Anterior cingulate cortex (tissue), 58 donors: Measurements from ENCODE around the gene TCF7L1.
"Not testable (repeated sequence)": the region's sequence is repeated elsewhere in the genome, so short reads cannot be mapped to it uniquely, and the experiment has no call there.

ENCODE experiments used
- DNase-seq, 58 donors: peaks; one replicate each; lab custom pipeline; 2025; lab: John Stamatoyannopoulos, UW

TCF7L1 gene, protein sequence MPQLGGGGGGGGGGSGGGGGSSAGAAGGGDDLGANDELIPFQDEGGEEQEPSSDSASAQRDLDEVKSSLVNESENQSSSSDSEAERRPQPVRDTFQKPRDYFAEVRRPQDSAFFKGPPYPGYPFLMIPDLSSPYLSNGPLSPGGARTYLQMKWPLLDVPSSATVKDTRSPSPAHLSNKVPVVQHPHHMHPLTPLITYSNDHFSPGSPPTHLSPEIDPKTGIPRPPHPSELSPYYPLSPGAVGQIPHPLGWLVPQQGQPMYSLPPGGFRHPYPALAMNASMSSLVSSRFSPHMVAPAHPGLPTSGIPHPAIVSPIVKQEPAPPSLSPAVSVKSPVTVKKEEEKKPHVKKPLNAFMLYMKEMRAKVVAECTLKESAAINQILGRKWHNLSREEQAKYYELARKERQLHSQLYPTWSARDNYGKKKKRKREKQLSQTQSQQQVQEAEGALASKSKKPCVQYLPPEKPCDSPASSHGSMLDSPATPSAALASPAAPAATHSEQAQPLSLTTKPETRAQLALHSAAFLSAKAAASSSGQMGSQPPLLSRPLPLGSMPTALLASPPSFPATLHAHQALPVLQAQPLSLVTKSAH

DNA sequence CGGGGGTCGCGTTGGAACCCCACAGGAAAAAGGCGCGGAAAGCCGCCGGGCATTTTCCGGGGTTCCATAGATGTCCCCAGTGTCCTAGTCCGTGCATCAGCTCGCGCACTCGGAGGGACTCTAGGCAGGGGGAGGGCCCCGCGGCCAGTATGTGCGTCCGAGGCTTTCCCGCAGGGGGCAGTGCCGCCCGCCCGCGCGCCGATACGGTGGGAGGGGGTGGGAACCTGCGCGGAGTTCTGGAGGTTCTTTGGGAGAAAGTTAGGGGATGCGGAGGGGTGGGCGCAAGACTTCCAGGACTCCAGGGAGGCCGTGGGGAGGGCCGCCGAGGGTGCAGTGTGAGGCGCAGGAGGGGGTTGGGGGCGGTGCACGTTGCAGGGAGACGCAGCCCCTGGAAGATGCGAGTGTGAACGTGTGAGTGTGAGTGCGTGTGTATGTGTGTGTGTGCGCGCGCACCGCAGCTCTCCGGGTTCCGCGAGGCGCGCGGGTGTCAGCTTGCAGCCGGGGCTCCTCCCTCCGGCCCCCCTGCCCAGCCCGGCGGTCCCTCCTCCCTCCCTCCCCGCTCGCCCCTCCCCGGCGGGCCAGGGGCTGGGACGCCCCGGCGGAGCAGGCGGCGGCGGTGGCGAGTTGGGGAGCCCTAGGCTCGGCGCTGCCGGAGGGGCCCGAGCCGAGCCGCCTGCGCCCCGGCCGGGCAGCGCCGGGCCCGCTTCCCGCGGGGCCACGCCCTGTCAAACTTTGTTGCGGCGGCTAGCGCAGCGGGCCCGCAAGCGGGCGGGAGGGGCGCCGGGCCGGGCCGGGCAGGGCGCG, at the start of gene TCF7L1:
Gene TCF7L1 (plus strand): TSS at position 559 of the 804 bp plus-strand sequence. CDS start 293 bp downstream, outside the sequence.
- peak in 52 of 58 donors; percentile 11 to 72 (median 44) for DNase-seq

DNA sequence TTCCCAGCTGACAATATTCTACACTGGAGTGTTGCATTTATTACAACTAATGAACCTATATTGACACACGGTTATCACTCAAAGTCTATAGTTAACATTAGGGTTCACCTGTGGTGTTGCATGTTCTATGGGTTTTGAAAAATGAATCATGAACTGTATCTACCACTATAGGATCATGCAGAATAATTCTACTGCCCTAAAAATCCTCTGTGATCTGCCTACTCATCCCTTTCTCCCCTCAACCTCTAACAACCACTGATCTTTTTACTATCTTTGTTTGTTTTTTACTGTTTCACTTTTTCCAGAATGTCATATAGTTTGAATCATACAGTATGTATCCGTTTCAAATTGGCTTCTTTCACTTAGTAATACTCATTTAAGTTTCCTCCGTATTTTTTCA, 47.6 kb upstream of the TCF7L1 start:
- no peak for DNase-seq

DNA sequence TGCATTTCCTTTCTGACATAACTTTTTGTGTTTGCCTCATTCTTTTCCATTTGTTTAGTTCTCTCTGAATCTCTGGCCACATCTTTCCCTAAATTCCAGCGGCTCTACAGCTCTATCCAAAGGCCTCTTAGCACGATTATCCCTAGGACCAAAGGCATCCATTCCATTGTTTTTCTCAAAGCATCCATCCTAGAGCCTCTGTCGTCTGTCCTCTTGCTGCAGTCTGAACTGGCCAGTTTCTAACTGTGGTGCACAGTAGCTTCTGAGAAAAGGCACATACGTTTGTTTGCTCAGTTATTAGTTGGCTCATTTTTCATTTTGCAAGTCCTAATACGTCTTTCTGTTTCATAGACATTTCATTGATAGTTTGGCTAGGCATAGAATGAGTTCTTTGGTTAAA, 45.7 kb upstream of the TCF7L1 start:
- DNase-seq = no peak

DNA sequence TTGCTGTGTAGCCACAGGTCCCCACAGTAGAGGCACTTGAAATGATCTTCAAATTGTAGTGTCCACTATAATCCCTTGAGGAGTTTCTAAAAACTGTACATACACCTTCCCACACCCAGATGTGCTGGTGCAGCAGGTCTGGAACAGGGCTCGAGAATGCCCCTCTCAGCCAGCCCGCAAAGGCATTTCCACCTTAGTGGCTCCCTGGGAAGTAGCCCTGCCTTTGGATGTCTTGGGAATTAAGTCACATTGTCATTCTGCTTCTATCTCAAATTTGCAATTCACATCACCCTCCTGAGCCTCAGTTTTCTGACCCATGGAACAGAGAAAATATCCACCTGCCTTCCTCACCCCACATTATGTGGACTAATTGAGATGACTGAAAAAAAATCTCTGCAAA, 44.3 kb upstream of the TCF7L1 start:
- DNase-seq = no peak

DNA sequence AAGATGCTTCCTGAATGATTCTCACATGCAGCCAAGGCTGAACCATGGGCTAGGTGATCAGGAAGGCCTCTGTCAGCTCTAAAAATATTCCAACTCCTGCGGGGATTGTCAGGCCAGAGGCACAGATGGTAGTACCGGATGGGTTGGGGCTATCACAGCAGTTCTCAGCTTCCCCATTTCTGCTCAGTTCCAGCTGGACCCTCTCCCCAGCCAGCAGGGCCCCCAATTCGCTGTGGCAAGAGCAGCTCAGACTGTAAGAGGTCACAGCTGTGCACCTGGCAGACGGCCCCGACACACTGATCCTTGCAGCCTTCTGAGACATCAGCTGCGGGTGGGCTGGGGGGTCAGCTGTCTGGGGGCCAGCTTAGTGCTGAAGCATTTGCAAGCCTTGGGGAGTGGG, 43.6 kb upstream of the TCF7L1 start:
- no peak for DNase-seq

DNA sequence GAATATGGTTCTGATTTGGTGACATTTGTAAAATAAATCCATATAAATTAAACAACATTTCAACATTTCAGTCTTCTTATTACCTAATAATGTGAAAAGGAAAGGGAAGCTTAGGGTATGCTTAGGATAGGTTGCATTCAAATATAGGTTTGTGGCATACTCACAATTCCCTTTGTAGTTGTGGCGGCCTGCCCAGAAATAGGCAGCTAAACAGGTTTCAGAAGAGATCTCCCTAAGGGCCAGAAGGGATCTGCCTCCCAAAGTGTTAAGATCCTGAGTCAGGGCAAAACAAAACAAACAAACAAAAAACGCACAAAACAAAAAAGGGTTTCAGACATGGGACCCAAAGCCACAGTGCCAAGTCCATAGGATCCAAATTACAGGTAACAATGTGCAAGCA, 41.4 kb upstream of the TCF7L1 start:
- DNase-seq = no peak

DNA sequence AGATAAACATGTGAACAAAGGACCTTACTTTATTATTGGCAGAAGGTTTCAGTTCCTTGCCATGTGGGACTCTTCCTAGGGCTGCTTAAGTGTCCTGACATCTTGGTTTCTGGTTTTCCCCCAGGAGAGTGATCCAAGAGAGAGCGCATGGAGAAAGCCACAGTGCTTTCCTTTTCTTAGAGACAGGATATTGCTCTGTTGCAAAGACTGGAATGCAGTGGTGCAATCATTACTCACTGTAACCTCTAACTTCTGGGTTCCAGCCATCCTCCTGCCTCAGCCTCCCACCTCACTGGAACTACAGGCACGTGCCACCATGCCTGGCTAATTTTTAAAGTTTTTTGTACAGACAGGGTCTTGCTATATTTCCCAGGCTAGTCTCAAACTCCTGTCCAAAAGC, 38.1 kb upstream of the TCF7L1 start:
- DNase-seq = no peak

DNA sequence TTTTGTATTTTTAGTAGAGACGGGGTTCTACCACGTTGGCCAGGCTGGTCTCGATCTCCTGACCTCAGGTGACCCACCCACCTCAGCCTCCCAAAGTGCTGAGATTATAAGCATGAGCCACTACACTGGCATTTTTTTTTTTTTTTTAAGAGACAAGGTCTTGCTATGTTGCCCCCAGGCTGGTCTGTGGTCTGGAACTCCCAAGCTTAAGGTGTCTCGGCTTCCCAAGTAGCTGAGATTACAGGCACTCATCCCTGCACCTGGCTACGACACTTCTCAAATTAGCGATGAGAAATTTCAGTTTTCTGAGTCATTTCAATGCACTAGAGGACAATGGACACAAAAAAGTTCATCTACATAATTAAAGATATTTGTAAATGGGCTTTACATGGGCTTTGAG, 36.6 kb upstream of the TCF7L1 start:
- DNase-seq = no peak

DNA sequence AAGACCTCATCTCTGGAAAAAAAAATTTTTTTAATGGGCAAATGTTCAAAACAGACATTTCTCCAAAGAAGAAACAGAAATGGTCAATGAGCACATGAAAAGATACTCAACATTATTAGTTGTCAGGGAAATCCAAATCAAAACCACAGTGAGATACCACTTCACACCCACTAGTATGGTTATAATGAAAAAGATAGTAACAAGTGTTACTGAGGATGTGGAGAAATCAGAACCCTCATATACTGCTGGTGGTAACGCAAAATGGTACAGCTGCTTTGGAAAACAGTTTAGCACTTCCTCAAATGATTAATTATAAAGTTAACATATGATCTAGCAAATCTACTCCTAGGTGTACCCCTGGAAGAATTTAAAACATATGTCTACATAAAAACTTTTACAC, 29.0 kb upstream of the TCF7L1 start:
- DNase-seq = no peak

DNA sequence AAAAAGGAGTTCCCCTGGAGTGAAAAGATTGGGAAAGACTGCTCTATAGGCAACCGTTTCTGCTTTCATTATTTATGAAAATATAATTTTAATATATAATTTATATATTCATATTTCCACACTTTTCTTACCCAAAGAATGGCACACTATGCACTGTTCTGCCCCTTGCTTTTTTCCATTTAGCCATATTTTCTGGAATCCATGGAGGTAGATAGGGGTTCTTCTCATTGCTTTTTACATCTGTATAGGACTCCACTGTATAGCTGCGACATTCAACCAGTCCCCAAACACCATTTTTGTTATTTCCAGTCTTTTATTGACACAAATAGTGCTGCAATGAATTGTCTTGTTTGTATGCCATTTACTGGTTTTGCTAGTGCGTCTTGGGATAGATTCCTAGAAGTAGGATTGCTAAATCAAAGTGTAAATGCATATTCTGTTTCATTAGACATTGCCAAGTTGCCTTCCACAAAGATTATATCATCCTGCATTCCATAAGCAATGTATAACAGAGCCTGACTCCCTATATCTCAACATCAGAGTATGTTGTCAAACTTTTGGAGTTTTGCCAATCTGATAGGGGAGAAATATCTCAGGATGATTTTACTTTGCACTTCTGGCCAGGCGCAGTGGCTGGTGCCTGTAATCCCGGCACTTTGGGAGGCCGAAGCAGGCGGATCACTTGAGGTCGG, 26.6 kb upstream of the TCF7L1 start:
- DNase-seq = no peak

DNA sequence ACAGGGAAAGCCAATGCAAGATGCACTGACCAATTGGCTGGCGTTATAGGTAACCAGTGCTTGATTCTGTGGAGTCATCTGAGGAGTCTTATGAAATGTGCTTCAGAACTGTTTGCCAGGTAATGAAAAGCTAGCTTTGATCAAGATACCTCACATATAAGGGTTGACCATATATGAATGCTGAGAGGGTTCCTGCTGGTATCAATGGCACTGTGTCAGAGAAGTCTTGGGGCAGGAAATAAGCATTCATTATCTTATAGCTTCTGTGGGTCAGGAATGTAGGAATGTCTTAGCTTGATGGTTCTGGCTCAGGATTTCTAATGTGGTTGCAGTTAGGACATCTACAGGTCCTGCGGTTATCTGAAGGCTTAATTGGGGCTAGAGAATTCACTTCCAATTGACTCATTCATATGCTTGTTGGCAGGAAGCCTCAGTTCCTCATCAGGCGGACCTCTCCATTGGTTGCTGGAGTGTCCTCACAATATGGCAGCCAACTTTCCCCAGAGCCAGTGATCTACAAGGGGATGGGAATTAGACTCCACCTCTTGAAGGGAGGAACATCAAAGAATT, 22.1 kb upstream of the TCF7L1 start:
- DNase-seq = no peak

DNA sequence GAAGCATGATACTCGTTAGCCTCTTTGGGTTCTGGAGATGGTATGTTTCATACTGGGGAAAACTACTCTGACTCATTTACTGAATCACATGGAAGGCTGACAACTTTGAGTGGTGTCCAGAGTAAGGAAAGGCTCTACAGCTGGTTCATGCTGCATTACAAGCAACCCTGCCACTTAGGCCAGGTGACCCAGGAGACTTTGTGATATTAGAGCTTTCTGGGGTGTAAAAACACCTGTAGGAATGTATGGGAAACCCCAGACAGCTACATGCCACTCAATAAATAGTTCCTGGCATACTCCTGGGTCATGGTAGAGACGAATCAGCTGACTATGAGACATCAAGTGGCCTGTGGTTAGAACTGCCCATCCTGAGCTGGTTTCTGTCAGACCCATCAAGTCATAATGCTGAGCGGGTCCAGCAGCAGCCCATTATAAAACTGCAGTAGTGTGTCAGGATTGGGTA, 21.3 kb upstream of the TCF7L1 start:
- no peak for DNase-seq

DNA sequence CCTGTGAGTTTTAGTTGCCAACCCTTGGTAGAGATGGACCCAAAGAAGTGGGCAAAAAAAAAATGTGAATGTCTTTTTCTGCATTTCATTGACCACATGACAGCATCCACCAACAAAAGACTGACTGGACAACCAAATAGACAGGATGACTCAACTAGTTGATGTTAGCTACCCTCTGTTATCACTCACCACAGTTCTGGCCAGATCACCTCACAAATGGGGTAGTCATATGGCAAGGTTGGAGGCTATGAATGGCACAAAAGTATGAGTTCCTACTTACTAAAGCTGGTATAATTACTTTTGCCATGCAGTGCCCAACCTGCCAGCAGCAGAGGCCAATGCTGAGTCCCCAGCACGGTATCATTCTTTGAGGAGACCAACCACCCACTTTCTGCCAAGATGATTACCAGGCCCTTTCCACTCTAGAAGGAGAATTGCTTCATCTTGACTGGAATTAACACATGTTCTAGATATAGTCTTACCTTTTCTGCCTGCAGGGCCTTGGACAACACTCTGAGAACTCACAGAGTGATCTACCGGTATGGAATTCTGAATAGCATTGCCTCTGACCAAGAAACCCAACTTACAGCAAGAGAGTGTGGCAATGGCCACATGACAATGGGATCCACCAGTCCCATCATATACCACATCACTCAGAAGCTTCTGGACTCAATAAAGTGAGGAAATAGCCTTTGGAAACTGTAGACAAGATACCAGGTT, 20.1 kb upstream of the TCF7L1 start:
- DNase-seq = no peak

DNA sequence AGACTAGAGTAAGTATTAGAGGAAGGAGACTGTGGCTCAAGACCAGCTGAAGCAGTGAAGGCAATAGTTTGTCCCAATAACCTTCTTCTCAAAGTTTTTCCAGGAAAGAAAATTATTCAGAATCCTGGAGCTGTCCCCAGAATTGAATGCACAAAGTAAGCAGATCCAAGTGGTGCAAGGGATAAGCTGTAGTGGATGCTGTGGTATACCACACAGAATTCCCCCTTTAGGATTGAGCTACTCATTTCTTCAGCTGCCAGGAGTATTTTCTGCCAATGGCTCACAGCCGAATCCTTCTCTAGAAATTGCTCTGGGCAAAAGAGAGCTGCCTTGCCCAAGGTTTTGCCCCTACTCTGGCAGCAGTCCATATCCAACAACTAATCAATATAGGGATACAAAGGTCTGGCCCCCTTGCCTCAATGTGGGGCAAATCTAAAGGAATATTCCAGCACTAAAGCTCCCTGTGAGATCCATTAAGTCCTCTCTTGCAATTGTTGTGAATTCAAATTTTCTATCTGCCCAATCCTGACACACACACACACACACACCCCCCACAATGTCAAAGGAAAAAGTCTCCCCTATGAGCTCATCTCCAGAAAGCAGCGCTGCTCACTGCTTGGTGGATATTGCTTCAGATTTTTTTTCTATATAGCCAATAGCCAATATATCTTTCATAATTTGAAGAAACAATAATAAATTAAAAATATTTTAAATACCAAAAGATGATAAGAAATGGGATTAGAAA, 18.4 kb upstream of the TCF7L1 start:
- DNase-seq = no peak

DNA sequence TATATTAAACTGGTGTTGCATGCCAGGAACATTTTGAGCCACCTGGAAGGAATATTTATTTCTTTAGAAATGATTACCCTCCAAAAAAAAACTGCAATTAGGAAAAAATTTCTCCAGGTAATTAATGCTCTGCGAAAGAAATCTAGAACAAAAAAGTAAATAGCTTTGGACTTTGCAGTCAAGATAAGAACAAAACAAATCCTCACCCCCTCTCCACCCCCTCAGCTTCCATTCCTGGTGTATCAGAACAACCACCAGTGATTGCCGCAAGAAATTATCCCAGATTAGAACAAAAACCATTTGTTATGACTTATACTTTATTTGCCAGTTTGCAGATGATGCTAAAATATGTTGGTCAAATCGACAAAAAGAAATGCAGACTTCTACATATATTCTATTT, 17.0 kb upstream of the TCF7L1 start:
- DNase-seq = no peak

DNA sequence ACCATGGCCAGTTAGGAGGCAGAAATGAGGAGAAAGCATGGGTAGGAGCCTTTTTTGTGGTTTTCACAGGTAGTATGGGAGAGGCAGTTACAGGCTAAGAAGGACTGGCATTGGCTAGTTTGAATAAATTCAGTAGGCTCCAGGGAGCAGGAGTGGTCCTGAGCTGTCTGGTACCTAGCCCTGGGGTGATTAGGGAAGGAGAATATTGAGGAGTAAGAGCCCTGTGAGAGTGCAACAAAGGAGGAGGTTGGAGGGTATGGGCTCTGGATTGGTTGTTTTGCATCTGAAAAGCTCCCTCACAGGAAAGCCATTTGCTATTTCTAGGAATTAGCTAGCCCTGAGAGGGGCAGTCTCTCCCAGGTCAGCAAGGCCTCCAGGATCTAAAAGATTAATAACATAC, 13.3 kb upstream of the TCF7L1 start:
- DNase-seq = no peak

DNA sequence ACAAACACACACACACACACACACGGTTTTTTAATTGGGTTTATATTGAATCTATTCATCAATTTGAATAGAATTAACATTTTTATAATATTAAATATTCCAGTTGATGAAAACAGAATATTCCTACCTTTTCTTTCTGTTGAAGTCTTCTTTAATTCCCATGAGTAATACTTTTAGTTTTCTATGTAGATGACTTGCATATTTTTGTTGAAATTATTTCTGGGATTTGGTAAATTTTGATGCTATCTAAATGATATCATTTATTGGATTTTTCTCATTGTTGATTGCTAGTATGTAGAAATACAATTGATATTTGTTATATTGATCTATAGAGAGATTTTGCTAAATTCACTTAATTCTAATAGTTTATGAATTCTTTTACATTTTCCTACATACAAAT, 12.8 kb upstream of the TCF7L1 start:
- DNase-seq = no peak

DNA sequence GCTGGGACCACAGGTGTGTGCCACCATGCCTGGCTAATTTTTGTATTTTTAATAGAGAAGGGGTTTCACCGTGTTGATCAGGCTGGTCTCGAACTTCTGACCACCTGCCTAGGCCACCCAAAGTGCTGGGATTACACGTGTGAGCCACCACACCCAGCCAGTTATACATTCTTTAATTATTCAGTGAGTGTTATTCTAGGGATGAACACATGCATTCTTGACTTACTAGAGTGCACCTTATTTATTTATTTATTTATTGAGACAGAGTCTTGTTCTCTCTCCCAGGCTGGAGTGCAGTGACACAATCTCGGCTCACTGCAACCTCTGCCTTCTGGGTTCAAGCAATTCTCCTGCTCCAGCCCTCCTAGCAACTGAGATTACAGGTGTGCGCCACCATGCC, 6.7 kb upstream of the TCF7L1 start:
- DNase-seq = not testable (repeated sequence)

DNA sequence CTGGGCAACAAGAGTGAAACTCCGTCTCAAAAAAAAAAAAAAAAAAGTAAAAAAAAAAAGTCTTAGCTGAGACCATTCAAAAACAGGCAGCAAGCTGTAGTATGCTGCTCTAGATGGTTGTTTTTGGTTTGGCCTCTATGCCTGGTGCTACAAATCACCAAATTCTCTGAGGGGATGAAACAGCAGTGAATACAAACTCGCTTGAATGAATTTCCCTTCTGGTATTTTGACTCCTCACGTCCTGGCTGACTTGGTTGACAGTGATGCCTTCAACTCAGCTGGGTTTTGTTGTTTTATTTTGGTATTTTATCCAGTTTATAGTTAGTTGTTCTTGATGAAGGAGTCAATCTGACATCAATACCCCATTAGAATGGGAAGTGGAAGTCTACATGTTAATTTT, 3.3 kb upstream of the TCF7L1 start:
- DNase-seq = no peak
